GM21529 (cell line): ENCODE measurements around the gene B9D1.

Source experiments
- ATAC-seq: cut with Tn5 transposase; IDR thresholded peaks from one replicate; pipeline ENCODE4 v1.9.1; 2021; ENCODE audit not compliant: unreplicated experiment

Gene B9D1

GRCh38 chr17:19362277-19363113 is at the start of gene B9D1:
B9D1 (minus strand) TSS chr17:19362723; CDS start chr17:19362569, 154 bp downstream.
- ATAC-seq, result peak; percentile 85

GRCh38 chr17:19411631-19412030 is 49.1 kb upstream of the B9D1 start:
- ATAC-seq, result no peak

DNA sequence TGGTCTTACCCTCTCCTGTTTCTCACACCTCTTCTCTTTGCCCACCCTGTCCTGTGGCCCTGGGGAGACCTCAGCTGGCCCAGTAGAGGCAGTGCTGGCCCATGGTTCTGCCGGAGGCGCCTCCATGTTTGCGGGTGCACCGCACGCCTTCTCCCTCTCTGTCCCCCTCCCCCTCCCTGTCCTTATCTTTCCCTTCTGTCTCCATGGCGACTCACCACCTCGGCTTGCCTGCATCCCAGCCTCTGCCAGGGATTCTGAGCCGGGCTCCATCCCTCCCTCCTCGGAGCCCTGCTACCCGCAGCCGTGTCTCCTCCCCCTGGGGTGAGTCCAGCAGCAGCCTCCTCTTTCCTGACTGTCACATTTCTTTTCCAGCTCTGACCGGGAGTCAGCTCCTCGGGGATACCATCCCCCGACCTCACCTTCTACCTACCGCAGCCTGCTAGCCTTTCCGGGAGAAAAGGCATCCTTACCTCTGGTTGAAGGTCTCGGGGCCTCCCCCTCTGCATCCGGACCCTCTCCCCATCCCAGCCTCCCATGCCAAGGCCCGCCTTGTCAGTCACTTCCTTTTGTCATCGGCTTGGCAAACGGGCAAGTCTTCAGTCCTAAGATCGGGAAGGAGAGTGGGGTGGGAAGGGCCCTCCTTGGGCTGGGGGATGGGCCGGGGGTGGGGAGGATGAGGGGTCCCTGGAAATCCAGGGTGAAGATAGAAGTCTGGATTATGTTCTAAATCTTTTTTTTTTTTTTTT is 48.5 kb upstream of the B9D1 start, which contains the start of gene RNF112:
RNF112 (plus strand) TSS at position 358 of the 746 bp plus-strand sequence; CDS start at position 535, 177 bp downstream.
- ATAC-seq, result no peak

- no peak for ATAC-seq
Observed at GRCh38 chr17:19410091-19410490, 47.6 kb upstream of the B9D1 start.

DNA sequence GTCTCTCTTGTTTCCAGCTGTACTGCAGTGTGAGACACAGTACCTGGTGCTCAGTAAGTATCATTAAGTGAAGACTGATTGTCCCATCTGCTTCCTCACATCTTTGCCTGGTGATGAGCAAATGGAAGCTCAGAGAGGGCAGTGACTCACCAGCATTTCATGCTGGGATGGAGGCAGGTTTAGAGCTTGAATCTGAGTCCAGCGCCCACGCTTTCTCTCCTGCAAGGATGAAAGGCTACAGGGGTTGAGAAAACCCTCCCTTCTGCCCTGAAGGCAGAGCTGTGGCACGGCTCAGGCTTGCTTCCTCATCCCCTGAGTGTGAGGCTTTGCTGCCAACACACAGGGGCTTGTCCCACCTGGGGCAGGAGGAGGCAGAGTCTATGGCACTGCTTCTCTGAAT is 47.0 kb upstream of the B9D1 start:
- ATAC-seq, result no peak

GRCh38 chr17:19409066-19409465 is 46.5 kb upstream of the B9D1 start:
- no peak for ATAC-seq

DNA sequence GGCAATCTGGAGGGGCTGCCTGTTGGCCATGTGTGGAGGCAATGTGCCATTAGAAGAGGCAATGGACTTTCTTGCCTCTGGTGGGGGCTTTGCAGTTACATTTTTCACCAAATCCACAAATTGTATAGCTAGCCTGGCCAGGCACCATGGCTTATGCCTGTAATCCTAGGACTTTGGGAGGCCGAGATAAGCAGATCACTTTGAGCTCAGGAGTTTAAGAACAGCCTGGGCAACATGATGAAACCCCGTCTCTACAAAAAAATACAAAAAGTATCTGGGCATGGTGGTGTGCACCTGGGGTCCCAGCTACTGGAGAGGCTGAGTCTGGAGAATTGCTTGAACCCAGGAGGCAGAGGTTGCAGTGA is 45.8 kb upstream of the B9D1 start:
- no peak for ATAC-seq

DNA sequence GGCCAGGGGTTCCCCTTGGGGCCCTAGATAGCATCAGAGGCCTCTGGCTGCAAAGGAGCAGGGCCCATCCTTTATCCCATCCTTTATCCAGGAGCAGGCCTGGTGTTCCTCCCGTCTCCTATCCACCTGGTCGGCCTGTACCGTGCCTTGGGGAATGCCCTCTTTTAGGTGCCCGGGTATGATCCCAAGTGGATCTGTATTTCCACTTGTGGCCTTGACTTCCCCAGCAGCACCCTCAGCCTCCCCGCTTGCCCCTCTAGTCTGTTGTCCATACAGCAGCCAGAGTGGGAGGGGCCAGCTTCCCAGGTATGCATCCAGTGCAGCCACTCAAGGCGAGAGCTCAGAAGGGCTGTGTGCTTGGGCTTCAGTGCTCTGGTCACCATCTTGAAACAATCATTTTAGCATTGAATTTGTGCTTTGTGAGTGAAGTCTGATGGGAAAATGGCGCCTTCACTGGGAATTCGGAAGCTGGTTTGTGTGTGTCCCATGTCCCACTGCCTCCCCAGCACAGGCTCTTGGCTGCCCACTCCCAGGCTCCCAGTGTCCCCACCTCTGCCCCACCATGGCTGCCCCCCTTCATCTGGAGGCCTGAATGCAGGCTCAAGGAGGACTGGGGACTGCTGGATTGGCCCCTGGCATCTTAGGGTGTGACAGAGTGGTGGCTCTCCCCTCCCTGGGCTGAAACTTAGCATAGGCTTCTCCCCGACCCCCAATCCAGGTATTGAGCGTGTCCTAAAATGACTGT is 45.2 kb upstream of the B9D1 start:
- no peak for ATAC-seq

GRCh38 chr17:19405114-19405513 is 42.6 kb upstream of the B9D1 start:
- no peak for ATAC-seq

DNA sequence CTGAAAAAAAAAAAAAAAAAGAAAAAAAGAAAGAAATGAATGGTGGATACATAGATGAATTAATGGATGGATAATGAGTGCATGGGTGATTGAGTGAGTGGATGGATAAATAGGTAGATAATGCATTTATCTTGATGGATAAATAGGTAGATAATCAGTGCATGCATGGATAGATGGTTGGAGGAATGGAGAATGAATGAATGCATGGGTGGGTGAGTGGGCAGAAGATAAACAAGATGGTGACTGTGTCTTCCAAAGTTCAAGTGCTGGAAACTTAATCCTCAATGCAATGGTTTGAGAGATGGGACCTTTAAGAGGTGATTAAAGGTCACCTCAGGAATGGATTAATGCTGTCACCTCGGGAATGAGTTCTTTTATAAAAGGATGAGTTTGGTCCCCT is 41.7 kb upstream of the B9D1 start:
- ATAC-seq, result no peak

- ATAC-seq, result no peak
Observed at GRCh38 chr17:19403021-19403420, 40.5 kb upstream of the B9D1 start.

DNA sequence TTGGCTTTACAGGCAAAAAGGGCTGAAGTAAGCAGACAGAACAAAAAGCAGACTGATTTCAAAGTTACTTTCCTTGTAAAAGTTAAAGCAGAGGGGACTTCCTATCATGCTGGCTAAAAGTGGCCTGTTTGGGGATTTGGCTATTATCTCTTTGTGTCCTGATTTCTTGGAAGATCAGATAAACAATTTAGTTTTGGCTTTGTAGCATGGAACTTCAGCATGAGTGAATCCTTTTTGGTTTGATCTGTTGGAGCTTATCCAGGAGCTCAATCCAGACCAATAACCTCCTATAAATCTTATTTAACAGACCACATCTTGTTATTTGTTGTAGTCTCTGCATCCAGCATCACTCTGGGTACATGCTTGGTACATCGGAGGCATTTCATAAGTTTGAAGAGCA is 39.6 kb upstream of the B9D1 start:
- ATAC-seq, result no peak

- ATAC-seq, result no peak
Observed at GRCh38 chr17:19401321-19402010, 38.9 kb upstream of the B9D1 start.

DNA sequence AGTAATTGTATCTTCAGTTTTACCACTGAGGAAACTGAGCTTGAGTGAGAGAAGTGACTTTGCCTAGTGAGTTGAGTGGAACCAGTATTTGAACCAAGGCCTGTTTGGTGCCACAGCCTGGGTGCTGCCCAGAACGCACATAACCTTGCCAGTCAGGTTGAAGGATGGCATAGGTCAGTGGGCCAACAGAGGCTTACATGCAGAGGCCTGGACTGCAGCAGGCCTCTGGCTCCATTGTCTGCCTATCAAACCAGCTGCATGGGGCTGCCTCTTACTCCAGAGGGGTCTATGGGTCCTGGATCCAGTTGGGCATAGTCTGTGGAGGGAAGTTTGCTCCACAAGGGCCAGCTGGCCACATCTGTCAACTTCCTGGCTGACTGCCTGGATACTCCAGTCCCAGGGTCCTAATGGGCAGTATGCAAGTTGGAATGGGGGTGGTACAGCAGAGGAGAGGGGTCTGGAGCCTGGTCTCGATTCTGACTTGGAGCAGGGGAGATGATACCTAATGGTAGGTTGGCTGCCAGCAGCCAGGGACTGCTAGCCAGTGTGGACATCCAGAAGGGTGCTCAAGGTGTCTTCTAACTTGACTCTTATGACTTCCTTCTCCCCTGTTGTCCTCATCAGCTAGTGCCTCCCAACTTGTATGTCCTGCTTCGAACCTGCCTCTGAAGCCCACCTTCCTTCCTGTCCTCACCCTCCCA is 37.4 kb upstream of the B9D1 start:
- ATAC-seq, result no peak

GRCh38 chr17:19398301-19399181 is 36.0 kb upstream of the B9D1 start:
- ATAC-seq, result no peak

DNA sequence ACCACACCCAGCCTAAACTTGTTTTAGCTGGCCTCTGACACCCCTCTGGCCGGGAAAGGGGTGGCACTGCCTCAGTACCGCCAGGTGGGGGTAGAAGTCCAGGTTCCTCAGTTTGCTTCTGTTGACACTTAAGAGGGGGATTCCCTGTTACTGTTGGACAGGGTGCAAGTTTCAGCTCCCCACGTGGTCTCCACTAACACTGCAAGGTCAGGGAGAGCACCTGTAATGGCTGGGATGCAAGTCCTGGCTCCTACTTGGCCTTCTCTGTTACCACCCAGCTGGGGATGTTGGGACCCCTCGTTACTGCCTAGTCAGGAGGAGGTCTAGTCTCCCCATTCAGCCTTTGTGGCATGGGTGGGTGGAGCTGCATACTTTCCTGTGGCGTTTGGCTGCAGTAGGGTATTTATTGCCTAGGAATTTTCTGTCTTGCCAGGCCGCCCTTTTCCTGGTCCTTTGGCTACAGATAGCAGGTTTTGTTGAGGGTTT is 35.1 kb upstream of the B9D1 start:
- ATAC-seq, result no peak

- ATAC-seq, result no peak
Observed at GRCh38 chr17:19392303-19392702, 29.8 kb upstream of the B9D1 start.

- ATAC-seq, result no peak
Observed at GRCh38 chr17:19391432-19391831, 28.9 kb upstream of the B9D1 start.

- no peak for ATAC-seq
Observed at GRCh38 chr17:19390951-19391350, 28.4 kb upstream of the B9D1 start.
